HS-27A (cell line): ENCODE results near the gene TREM2.
"Not testable (repeated sequence)": the region's sequence is repeated elsewhere in the genome, so short reads cannot be mapped to it uniquely, and the experiment has no call there.

ENCODE experiments used
- DNase-seq: peaks from one replicate; pipeline ENCODE4 v3.0.0-alpha.2; 2012; ENCODE audit warnings: low read depth, missing footprints

The TREM2 gene

GRCh38 chr6:41153992-41154625, 8.8 kb downstream of the TREM2 start, which contains the start of gene TREML1:
Gene TREML1, minus strand, starts transcription at chr6:41154347. Its CDS starts 59 bp downstream, at chr6:41154288.
- no peak for DNase-seq

GRCh38 chr6:41153451-41153850, 9.5 kb downstream of the TREM2 start:
- DNase-seq = no peak

GRCh38 chr6:41150671-41151070, 12.2 kb downstream of the TREM2 start:
- DNase-seq = no peak

GRCh38 chr6:41147917-41148316, 15.0 kb downstream of the TREM2 start:
- no peak for DNase-seq

- DNase-seq = no peak
Observed at GRCh38 chr6:41136911-41137310, 26.0 kb downstream of the TREM2 start.

GRCh38 chr6:41135062-41135832, 27.7 kb downstream of the TREM2 start:
- DNase-seq = no peak

- no peak for DNase-seq
Observed at GRCh38 chr6:41132254-41132653, 30.7 kb downstream of the TREM2 start.

GRCh38 chr6:41125282-41125681, 37.6 kb downstream of the TREM2 start:
- no peak for DNase-seq

GRCh38 chr6:41122918-41123317, 40.0 kb downstream of the TREM2 start:
- no peak for DNase-seq

GRCh38 chr6:41122373-41122772, 40.5 kb downstream of the TREM2 start:
- DNase-seq = no peak

- DNase-seq = no peak
Observed at GRCh38 chr6:41120058-41120457, 42.9 kb downstream of the TREM2 start.

- DNase-seq = no peak
Observed at GRCh38 chr6:41119508-41119907, 43.4 kb downstream of the TREM2 start.

- DNase-seq = not testable (repeated sequence)
Observed at GRCh38 chr6:41115027-41115426, 47.9 kb downstream of the TREM2 start.

- no peak for DNase-seq
Observed at GRCh38 chr6:41111017-41111416, 51.9 kb downstream of the TREM2 start.
